Glomerular endothelial cell (primary cell): ENCODE results near the gene PLA2G3. TPM values are rescaled to one million over a fixed set of nuclear protein-coding genes. Genes with fewer than 3 reads are reported as not detected.

Experiments
- DNase-seq: peaks from one replicate; pipeline ENCODE4 v3.0.0-alpha.2; 2011; ENCODE audit warnings: low read depth, low spot score; ENCODE audit errors: extremely low read depth
- total RNA-seq: library from RNA; depleted of rRNA; stranded (reverse); fragments of >200 nt; gene quantifications from 2 replicates; pipeline ENCODE4 v1.2.3, GENCODE V29; 2015

PLA2G3 gene
- total RNA-seq, 1 donor from 2014 or later: not detected

GRCh38 chr22:31148953-31149627, 8.8 kb upstream of the PLA2G3 start:
- peak; percentile 54 for DNase-seq

DNA sequence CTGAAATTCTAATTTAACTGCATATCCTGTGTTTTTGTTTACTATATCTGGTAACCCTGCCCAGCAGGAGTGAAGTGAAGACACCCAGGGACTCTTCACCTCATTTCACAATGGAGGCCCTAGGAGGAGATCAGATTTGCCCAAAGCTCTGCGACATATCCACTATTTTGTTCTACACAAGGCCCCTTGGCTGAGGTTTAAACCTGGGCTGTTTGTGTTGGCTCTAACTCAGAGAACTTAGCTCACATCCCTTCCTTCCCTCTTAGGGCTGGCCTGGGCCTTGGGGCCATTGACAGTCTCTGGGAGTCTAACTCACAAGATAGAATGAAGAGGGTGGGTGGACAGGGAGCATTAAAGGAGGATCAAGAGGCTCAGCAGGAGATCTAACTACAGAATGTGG, 8.2 kb upstream of the PLA2G3 start:
- DNase-seq: no peak

DNA sequence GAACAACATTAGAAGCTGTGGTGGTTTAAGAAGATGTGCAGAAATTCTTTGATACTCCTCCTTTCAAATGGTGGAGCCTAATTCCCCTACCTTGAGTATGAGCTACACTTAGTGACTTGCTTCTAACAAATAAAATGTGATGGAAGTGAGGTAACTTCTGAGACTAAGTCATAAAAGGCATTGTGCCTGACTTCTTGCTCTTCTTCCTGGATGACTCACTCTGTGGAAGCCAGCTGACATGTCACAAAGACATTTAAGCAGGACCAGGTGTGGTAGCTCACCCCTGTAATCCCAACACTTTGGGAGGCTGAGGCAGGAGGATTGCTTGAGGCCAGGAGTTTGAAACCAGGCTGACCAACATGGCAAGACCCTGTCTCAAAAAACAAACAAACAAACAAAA, 3.9 kb upstream of the PLA2G3 start:
- no peak for DNase-seq

DNA sequence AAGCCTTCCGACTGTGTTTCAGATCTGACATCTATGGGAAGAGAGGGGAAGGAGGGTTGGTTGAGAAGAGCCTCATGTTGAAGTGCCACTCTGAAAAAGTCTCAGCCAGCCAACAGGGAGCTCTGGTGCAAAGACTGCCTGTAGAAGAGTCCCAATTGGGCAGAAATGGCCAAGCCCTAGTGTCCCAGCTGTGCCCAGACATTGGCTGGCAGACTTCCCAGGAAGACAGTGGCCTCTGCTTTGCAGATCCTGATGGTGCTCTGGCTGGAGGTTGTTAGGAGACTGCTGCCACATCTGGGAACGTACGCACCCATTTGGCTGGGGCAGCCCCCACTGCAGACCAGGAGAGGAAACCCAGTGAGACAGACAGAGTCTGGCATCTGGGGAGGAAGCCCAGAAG, 3.2 kb upstream of the PLA2G3 start:
- DNase-seq: no peak

GRCh38 chr22:31143038-31143437, 2.7 kb upstream of the PLA2G3 start:
- DNase-seq: no peak

DNA sequence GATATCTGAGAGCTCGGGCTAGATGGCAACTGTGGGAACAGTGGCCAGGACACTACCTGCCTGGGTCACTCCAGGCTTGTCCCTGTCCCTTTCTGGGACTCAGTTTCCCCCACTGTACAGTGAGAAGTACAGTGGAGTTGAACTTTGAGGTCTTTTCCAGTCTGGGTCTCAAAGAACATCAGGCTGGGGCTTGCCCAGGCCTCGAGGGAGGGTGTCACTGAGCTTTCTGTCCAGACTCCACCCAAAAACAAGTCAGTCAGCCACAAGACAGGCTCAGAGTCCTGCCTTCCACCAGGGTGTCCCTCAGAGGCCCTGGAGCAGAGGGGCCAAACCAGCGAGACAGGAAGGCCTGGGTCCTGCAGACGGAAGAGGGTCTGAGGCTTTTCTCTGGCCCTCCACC, 2.0 kb upstream of the PLA2G3 start:
- DNase-seq: no peak

- no peak for DNase-seq
Observed at GRCh38 chr22:31141551-31141950, 1.2 kb upstream of the PLA2G3 start.

- DNase-seq: no peak
Observed at GRCh38 chr22:31140746-31141145, 438 bp upstream of the PLA2G3 start.

GRCh38 chr22:31139066-31139465, 1.2 kb downstream of the PLA2G3 start:
- DNase-seq: no peak

GRCh38 chr22:31138126-31138525, 2.2 kb downstream of the PLA2G3 start:
- DNase-seq: no peak

DNA sequence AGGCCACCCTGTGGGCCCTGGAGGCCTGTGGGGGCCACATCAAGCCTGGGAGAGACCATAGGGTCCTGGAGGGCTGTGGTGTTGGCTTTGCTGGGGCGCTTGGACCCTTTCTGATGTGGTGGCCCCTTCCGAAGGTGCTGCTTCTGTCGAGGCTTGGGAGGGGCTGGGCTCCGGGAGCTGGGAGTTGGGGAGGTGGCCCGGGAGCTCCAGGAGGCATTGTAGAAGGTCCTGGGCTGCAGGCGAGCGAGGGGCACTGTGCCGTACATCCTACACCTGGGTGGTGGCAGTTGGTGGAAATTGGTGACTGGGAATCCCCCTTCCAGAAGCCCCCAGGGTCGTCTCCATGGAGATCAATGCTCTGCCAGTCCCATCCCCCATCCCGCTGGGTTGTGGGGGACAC, 2.6 kb downstream of the PLA2G3 start:
- no peak for DNase-seq

GRCh38 chr22:31136711-31137110, 3.6 kb downstream of the PLA2G3 start:
- no peak for DNase-seq

GRCh38 chr22:31136155-31136554, 4.2 kb downstream of the PLA2G3 start:
- no peak for DNase-seq

DNA sequence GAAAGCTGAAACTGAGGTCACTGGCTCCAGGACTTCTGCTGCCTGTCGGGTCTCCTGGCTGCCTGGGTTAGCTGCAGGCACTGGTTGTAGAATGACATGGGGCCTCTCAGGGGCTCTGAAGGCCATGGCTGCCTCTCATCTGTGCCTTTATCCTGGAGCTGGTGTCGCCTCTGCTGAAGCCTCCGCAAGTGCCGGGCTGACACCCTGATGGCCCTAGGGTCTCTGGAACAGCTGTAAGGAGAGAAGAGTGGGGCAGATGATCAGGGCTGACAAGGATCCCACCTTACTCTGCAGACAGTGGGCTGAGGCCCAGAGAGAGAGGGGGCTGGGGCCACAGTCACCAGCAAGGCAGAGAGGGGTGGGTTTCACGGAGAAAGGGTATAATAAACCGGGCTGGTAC, 4.6 kb downstream of the PLA2G3 start:
- DNase-seq: no peak

DNA sequence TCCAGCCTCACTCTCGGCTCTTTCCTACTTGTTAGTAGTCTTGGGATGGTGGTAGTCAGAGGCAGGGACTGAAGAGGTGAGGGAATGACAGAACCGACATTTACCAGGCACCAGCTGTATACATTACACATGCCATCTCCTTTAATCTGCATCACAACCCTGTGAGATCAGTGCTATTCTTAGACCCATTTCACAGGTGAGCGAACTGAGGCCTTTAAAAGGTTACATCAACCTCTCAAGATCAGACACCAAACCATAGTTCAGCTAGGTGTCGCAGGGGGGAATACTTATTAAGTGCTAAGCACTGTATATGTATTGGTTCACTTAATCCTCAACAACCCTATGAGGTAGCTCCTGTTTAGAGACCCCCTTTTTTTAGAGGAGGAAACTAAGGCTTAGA, 5.6 kb downstream of the PLA2G3 start:
- DNase-seq: no peak

DNA sequence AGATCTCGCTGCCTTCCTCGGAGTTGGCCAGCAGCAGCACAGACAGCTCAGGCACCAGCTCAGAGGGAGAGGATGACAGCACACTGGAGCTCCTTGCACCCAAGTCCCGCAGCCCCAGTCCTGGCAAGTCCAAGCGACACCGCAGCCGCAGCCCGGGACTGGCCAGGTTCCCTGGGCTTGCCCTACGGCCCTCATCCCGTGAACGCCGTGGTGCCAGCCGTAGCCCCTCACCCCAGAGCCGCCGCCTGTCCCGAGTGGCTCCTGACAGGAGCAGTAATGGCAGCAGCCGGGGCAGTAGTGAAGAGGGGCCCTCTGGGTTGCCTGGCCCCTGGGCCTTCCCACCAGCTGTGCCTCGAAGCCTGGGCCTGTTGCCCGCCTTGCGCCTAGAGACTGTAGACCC, 6.4 kb downstream of the PLA2G3 start:
- DNase-seq: no peak

GRCh38 chr22:31130873-31131272, 9.4 kb downstream of the PLA2G3 start:
- DNase-seq: no peak

DNA sequence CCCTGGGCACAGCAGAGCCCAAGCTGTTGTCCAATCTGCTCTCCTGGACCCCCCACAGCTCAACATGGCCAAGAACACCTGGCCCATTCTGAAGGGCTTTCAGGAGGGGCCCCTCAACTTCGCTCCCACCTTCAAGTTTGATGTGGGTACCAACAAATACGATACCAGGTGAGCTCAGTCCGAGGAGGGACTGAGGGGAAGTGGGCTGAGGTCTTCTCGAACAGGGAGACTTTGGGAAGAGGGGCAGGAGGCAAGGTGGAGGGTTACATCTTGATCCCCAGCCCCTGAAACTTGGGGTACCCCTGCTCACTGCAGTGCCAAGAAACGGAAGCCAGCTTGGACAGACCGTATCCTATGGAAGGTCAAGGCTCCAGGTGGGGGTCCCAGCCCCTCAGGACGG, 12.2 kb downstream of the PLA2G3 start:
- no peak for DNase-seq

- DNase-seq: no peak
Observed at GRCh38 chr22:31127181-31127772, 13.0 kb downstream of the PLA2G3 start.

DNA sequence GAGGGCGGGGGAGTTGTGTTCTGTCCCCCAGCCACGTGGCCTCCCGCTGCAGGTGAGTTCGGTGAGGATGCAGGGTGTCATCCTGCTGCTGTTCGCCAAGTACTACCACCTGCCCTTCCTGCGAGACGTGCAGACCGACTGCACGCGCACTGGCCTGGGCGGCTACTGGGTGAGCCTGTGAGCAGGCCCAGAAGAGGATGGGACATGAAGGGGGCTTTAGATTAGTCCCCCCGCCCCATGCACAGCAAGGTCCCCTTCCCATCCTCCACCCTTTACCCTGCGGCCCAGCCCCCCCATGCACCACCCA, 13.5 kb downstream of the PLA2G3 start:
- no peak for DNase-seq

- no peak for DNase-seq
Observed at GRCh38 chr22:31126128-31126868, 14.0 kb downstream of the PLA2G3 start.

GRCh38 chr22:31125521-31126117, 14.7 kb downstream of the PLA2G3 start:
- no peak for DNase-seq
